ENCODE measurements around the gene CAP2.

Gene CAP2

DNA sequence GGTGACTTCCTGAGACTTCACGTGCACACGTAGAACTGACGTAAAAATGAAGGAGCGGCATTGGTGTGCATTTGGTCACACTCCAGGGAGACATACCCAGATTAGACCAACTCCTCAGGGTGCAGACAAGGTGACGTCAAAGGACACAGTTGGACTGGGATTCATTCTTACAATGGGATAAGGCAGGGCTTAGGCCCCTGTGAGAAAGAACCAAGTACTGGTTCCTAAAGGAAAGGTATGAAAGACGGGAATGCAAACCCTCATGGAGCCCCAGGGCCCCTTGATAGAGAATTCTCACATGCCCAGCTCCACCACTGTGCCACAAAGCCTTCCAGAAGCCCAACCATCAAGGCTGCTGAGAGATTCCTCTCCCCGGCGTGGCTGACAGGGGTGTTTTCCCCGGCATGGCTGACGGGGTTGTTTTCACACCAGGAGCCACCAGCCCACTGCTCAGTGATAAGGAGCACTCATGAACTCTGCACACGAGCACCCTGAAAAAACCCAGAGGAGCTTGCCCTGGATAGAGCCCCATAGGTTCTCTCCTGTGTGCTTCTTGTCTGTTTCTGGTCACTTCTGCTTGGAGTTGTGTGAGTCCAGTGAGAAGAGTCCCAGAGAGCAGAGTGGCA lies 90.1 kb downstream of the CAP2 start:
- no peaks in the 10 kb centered on the region for H4K20me1 ChIP-seq (ENCODE audit: insufficient read depth)

DNA sequence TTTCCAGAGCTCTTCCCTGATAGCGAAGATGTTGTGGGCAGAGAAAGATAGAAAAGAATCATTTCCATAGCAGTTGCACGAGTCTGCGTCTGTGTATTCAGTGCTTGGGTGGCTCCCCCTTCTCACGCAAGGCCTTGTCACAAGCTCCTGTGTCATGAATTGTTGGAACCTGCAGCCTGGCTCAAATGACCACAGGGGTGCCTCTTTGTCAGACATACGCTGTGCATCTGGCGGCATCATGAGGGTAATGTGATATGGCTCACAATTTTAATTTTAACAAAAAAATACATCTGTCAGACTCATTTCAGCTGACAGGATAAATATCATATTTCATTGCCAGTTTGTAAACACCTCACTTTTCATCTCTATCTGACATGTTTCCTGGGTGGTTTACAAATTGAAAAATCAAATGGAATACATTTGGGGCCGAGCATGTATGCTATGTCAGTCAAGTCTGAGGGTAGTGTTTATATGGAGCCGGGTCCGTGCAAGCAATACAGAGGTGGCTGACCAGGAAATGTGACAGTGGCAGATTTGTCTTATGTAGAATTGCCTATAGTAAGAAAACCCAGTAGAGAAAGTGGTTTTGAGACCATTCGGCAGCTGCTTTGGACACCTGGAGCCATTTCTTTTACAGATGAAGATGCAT lies 90.9 kb downstream of the CAP2 start:
- Histone ChIP-seq H3K4me3 (IDR thresholded peaks at IDR 0.05; ENCODE audit: insufficient read depth, low read depth, low read length) (no peak overlapping the region), H3K36me3 (ENCODE audit: insufficient read depth) (no peaks in the 10 kb centered on the region)
- TF ChIP-seq, protein P1, sequence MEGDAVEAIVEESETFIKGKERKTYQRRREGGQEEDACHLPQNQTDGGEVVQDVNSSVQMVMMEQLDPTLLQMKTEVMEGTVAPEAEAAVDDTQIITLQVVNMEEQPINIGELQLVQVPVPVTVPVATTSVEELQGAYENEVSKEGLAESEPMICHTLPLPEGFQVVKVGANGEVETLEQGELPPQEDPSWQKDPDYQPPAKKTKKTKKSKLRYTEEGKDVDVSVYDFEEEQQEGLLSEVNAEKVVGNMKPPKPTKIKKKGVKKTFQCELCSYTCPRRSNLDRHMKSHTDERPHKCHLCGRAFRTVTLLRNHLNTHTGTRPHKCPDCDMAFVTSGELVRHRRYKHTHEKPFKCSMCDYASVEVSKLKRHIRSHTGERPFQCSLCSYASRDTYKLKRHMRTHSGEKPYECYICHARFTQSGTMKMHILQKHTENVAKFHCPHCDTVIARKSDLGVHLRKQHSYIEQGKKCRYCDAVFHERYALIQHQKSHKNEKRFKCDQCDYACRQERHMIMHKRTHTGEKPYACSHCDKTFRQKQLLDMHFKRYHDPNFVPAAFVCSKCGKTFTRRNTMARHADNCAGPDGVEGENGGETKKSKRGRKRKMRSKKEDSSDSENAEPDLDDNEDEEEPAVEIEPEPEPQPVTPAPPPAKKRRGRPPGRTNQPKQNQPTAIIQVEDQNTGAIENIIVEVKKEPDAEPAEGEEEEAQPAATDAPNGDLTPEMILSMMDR (conservative IDR thresholded peaks at IDR 0.05; ENCODE audit: low read depth, low read length): no peak

More for the DNA sequence above, 90.1 kb downstream of the CAP2 start:
- Histone ChIP-seq H3K36me3 (ENCODE audit: insufficient read depth) (no peaks in the 10 kb centered on the region), H3K4me1 (ENCODE audit: low read depth, poor library complexity, severe bottlenecking) (no peaks in the 10 kb centered on the region), H3K27me3 (ENCODE audit: insufficient read depth, low read depth) (no peaks in the 10 kb centered on the region), H3K9ac (no peak overlapping the region), H2AFZ (ENCODE audit: low read depth) (no peak overlapping the region), H3K4me3 (IDR thresholded peaks at IDR 0.05; ENCODE audit: insufficient read depth, low read depth, low read length) (no peak overlapping the region), H3K27ac (no peak overlapping the region), H3K4me2 (no peak overlapping the region), H3K79me2 (ENCODE audit: insufficient read depth, low read depth) (no peaks in the 10 kb centered on the region)
- TF ChIP-seq, protein P1 (conservative IDR thresholded peaks at IDR 0.05; ENCODE audit: low read depth, low read length): no peak

DNA sequence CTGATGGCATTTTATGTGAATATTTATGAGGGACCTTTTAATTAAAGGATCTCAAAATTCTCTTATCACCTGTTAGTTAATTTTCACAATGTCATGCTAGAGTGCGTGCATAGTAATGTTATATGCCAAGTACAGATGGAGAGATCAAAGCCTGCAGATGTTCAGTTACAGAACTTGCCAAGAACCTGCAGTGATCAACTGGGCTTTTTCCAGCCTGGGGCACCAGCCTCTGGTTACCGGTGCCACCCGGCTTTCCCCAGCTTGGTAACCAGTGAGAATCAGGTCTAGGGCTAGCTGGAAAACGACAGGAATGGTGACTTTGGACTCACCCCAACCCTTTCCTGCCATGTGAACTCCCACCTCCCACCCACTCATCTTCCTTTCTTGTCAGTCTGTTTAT lies 91.8 kb downstream of the CAP2 start:
- H3K4me2 ChIP-seq: no peak overlapping the region
- H3K79me2 ChIP-seq (ENCODE audit: insufficient read depth, low read depth): no peaks in the 10 kb centered on the region
- TF ChIP-seq, protein P1 (conservative IDR thresholded peaks at IDR 0.05; ENCODE audit: low read depth, low read length): no peak
- no peaks in the 10 kb centered on the region for H3K36me3 ChIP-seq (ENCODE audit: insufficient read depth)
- H4K20me1 ChIP-seq (ENCODE audit: insufficient read depth): no peaks in the 10 kb centered on the region
- peaks cover 3% of the 10 kb centered on the region for H3K4me1 ChIP-seq (ENCODE audit: low read depth, poor library complexity, severe bottlenecking)
- H2AFZ ChIP-seq (ENCODE audit: low read depth): no peak overlapping the region
- no peak overlapping the region for H3K27ac ChIP-seq
- no peak overlapping the region for H3K9ac ChIP-seq
- H3K4me3 ChIP-seq (IDR thresholded peaks at IDR 0.05; ENCODE audit: insufficient read depth, low read depth, low read length): no peak overlapping the region
- H3K27me3 ChIP-seq (ENCODE audit: insufficient read depth, low read depth): no peaks in the 10 kb centered on the region

More for the DNA sequence above, 90.9 kb downstream of the CAP2 start:
- Histone ChIP-seq H2AFZ (ENCODE audit: low read depth) (no peak overlapping the region), H3K27me3 (ENCODE audit: insufficient read depth, low read depth) (no peaks in the 10 kb centered on the region), H3K27ac (no peak overlapping the region), H3K79me2 (ENCODE audit: insufficient read depth, low read depth) (no peaks in the 10 kb centered on the region), H3K4me1 (ENCODE audit: low read depth, poor library complexity, severe bottlenecking) (no peaks in the 10 kb centered on the region), H3K9ac (no peak overlapping the region), H3K4me2 (no peak overlapping the region), H4K20me1 (ENCODE audit: insufficient read depth) (no peaks in the 10 kb centered on the region)

DNA sequence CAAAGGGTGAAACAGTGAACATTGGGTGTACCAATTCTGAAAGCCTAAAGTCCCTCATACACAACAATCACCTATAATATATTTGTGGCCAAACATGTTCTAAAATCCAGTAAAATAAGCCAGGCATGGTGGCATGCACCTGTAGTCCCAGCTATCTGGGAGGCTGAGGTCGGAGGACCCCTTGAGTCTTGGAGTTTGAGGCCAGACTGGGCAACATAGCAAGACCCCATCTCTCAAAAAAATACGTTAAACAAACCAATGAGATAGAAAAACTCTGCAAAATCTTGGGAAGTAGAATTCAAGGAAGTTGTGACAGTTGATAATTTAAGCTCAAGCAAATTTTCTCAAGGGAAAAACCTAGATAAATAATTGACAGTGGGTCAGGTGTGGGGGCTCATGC lies 92.6 kb downstream of the CAP2 start:
- Histone ChIP-seq H3K9ac (no peak overlapping the region), H2AFZ (ENCODE audit: low read depth) (no peak overlapping the region), H3K36me3 (ENCODE audit: insufficient read depth) (no peaks in the 10 kb centered on the region), H3K4me3 (IDR thresholded peaks at IDR 0.05; ENCODE audit: insufficient read depth, low read depth, low read length) (no peak overlapping the region), H3K4me2 (no peak overlapping the region), H3K79me2 (ENCODE audit: insufficient read depth, low read depth) (no peaks in the 10 kb centered on the region), H3K4me1 (ENCODE audit: low read depth, poor library complexity, severe bottlenecking) (peaks cover 5% of the 10 kb centered on the region), H3K27ac (no peak overlapping the region), H3K27me3 (ENCODE audit: insufficient read depth, low read depth) (no peaks in the 10 kb centered on the region), H4K20me1 (ENCODE audit: insufficient read depth) (no peaks in the 10 kb centered on the region)
- TF ChIP-seq, protein P1 (conservative IDR thresholded peaks at IDR 0.05; ENCODE audit: low read depth, low read length): no peak
